Erythroblast (primary cell): ENCODE results near the gene FUT7.

Experiments used
- GATA1 ChIP-seq: IDR thresholded peaks from 2 replicates; pipeline ENCODE4 v1.6.1; 2011; ENCODE audit warnings: low read depth, mild to moderate bottlenecking, control low read depth, low read length, moderate library complexity
- POLR2A ChIP-seq: IDR thresholded peaks from 2 replicates; pipeline ENCODE4 v1.6.1; 2011; ENCODE audit warnings: mild to moderate bottlenecking, low read length

DNA sequence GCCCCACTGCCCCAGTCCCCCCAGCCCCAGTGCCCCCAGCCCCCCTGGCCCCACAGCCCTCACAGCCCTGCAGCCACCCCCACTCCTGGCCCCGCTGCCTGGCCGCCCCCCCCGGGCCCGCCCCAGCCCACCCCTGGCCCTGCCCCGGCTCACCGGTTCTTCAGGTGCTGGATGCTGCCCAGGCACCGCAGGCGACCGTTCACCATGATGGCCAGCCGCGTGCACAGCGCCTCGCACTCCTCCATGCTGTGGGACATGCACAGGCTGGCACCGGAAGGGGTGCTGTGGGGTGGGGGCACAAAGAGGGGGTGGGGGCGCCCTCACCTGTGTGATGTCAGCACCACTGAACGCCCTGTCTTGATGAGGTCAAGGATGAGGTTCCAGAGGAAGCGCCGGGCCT is 22.7 kb downstream of the FUT7 start:
- no peak for TF ChIP-seq POLR2A
- no peak for TF ChIP-seq GATA1
